ENCODE results near the gene GAD1.

GAD1 gene

GRCh38 chr2:170778900-170779299 lies 37.8 kb upstream of the GAD1 start:
- no peak for TF ChIP-seq CTCF (IDR thresholded peaks at IDR 0.05; ENCODE audit: extremely low read depth, missing control alignments)
- DNase-seq (ENCODE audit: low spot score), result no peak

- TF ChIP-seq CTCF (IDR thresholded peaks at IDR 0.05; ENCODE audit: extremely low read depth, missing control alignments), result no peak
- no peak for DNase-seq (ENCODE audit: low spot score)
These were observed 37.4 kb upstream of the GAD1 start for GRCh38 chr2:170779304-170779703.

- no peak for TF ChIP-seq CTCF (IDR thresholded peaks at IDR 0.05; ENCODE audit: extremely low read depth, missing control alignments)
- no peak for DNase-seq (ENCODE audit: low spot score)
These were observed 34.0 kb upstream of the GAD1 start for GRCh38 chr2:170782673-170783072.

- no peak for DNase-seq (ENCODE audit: low spot score)
- no peak for TF ChIP-seq CTCF (IDR thresholded peaks at IDR 0.05; ENCODE audit: extremely low read depth, missing control alignments)
These were observed 33.1 kb upstream of the GAD1 start for GRCh38 chr2:170783549-170783948.

- no peak for DNase-seq (ENCODE audit: low spot score)
These were observed 17.7 kb upstream of the GAD1 start for GRCh38 chr2:170798996-170799395.

GRCh38 chr2:170806548-170806947 lies 10.1 kb upstream of the GAD1 start:
- no peak for DNase-seq (ENCODE audit: low spot score)
- TF ChIP-seq CTCF (IDR thresholded peaks at IDR 0.05; ENCODE audit: extremely low read depth, missing control alignments), result no peak

More at GRCh38 chr2:170798996-170799395, 17.7 kb upstream of the GAD1 start:
- no peak for TF ChIP-seq CTCF (IDR thresholded peaks at IDR 0.05; ENCODE audit: extremely low read depth, missing control alignments)

- peak; percentile 19 for TF ChIP-seq CTCF (IDR thresholded peaks at IDR 0.05; ENCODE audit: extremely low read depth, missing control alignments)
- DNase-seq (ENCODE audit: low spot score), result peak; percentile 67
These were observed 3.7 kb upstream of the GAD1 start for GRCh38 chr2:170812710-170813600.
